ENCODE results near the gene SCEL. TPM values are rescaled to one million over a fixed set of nuclear protein-coding genes. Genes with fewer than 3 reads are reported as not detected.
"Not testable (repeated sequence)": the region's sequence is repeated elsewhere in the genome, so short reads cannot be mapped to it uniquely, and the experiment has no call there.

The SCEL gene
- total RNA-seq, 1 experiment from 2014 or later, result 0.12 TPM

GRCh38 chr13:77650409-77650808 is 114.9 kb downstream of the SCEL start:
- no peak for DNase-seq (ENCODE audit: extremely low read depth, low read depth)

- DNase-seq (ENCODE audit: extremely low read depth, low read depth), result no peak
These were observed 117.8 kb downstream of the SCEL start for GRCh38 chr13:77653301-77653700.

- not testable (repeated sequence) for DNase-seq (ENCODE audit: extremely low read depth, low read depth)
These were observed 124.5 kb downstream of the SCEL start for GRCh38 chr13:77660016-77660415.

GRCh38 chr13:77660841-77661250 is 125.3 kb downstream of the SCEL start:
- DNase-seq (ENCODE audit: extremely low read depth, low read depth), result no peak

GRCh38 chr13:77662301-77662700 is 126.8 kb downstream of the SCEL start:
- DNase-seq (ENCODE audit: extremely low read depth, low read depth), result not testable (repeated sequence)

- not testable (repeated sequence) for DNase-seq (ENCODE audit: extremely low read depth, low read depth)
These were observed 127.3 kb downstream of the SCEL start for GRCh38 chr13:77662831-77663230.

- DNase-seq (ENCODE audit: extremely low read depth, low read depth), result no peak
These were observed 139.3 kb downstream of the SCEL start for GRCh38 chr13:77674852-77675251.

- DNase-seq (ENCODE audit: extremely low read depth, low read depth), result no peak
These were observed 143.3 kb downstream of the SCEL start for GRCh38 chr13:77678691-77679235.

- DNase-seq (ENCODE audit: extremely low read depth, low read depth), result no peak
These were observed 152.3 kb downstream of the SCEL start for GRCh38 chr13:77687799-77688198.

- DNase-seq (ENCODE audit: extremely low read depth, low read depth), result no peak
These were observed 156.4 kb downstream of the SCEL start for GRCh38 chr13:77691871-77692270.

GRCh38 chr13:77692746-77693448 is 157.4 kb downstream of the SCEL start:
- DNase-seq (ENCODE audit: extremely low read depth, low read depth), result no peak

GRCh38 chr13:77693449-77693940 is 158.0 kb downstream of the SCEL start:
- DNase-seq (ENCODE audit: extremely low read depth, low read depth), result no peak

Small RNA genes within 50 kb of the gene (small RNA-seq; reads per million reads assigned to genes)
- gene RNY3P7 (0 reads per million in 2 experiments), gene SPTLC1P5 (0 reads per million in 2 experiments)

Other genes with a start within 250 kb of the SCEL start
- gene MYCBP2, start 208.6 kb upstream of the SCEL start, total RNA-seq (2014; rRNA removed; shearing (Covaris generic)), result 30.2 and 34.7 TPM in 2 replicates
- gene SLAIN1, start 162.0 kb downstream of the SCEL start, total RNA-seq (2014; rRNA removed; shearing (Covaris generic)), result 11.8 and 15.0 TPM in 2 replicates